K562 (cell line): Measurements from ENCODE around the gene PPP1R1C.

Experiments used
- FOXM1 ChIP-seq, 2 experiments: fragments of 450-650 bp in 1 of 2; sonication (generic) in 1 of 2; formaldehyde crosslinking in 1 of 2; IDR thresholded peaks; 2 replicates each; pipeline versions ENCODE4 v1.6.1 to v1.9.0; 2017 to 2022; ENCODE audit warnings: low read depth in 2 of 2, mild to moderate bottlenecking in 2 of 2, missing genetic modification reagents in 1 of 2, moderate library complexity in 1 of 2
- GTF2F1 ChIP-seq: IDR thresholded peaks from 2 replicates; pipeline ENCODE4 v1.6.1; 2011; ENCODE audit warnings: low read depth, low read length, improper control_type of control experiment
- KDM1A ChIP-seq, 2 experiments: fragments of 450-650 bp; IDR thresholded peaks; 2 replicates each; pipeline ENCODE4 v1.6.1; 2016; ENCODE audit warnings: mild to moderate bottlenecking in 2 of 2
- MAFK ChIP-seq: IDR thresholded peaks from 2 replicates; pipeline ENCODE4 v1.6.1; 2011; ENCODE audit warnings: low read length, improper control_type of control experiment
- MTA2 ChIP-seq: fragments of 450-650 bp; IDR thresholded peaks from 2 replicates; pipeline ENCODE4 v1.6.1; 2016; ENCODE audit warnings: low read depth
- POLR2A ChIP-seq: fragments of 450-650 bp; conservative IDR thresholded peaks from 2 replicates; pipeline ENCODE4 v1.6.1; 2016
- POLR2AphosphoS5 ChIP-seq: IDR thresholded peaks from 2 replicates; pipeline ENCODE4 v1.6.1; 2011; ENCODE audit warnings: mild to moderate bottlenecking, low read depth, low read length, moderate library complexity; ENCODE audit not compliant: control insufficient read depth, insufficient read depth
- PPARD ChIP-seq: fragments of 250-450 bp; sonication (Bioruptor Pico); IDR thresholded peaks from 2 replicates; pipeline ENCODE4 v1.8.0; 2022; ENCODE audit warnings: inconsistent platforms, mild to moderate bottlenecking, moderate library complexity
- XRCC5 ChIP-seq: fragments of 200-400 bp; formaldehyde crosslinking; IDR thresholded peaks from 2 replicates; pipeline ENCODE4 v1.6.1; 2017; ENCODE audit warnings: low read depth, mild to moderate bottlenecking, low read length
- ZNF140 ChIP-seq: fragments of 250-450 bp; sonication (Bioruptor Pico); IDR thresholded peaks from 2 replicates; pipeline ENCODE4 v1.8.0; 2021; ENCODE audit warnings: moderate library complexity, mild to moderate bottlenecking, inconsistent platforms
- ZNF217 ChIP-seq: sonication (generic); formaldehyde crosslinking; IDR thresholded peaks from 2 replicates; pipeline ENCODE4 v1.8.0; 2022; ENCODE audit warnings: mild to moderate bottlenecking, missing genetic modification reagents
- TF ChIP-seq, protein P1 (sequence below), 3 experiments: IDR thresholded peaks in 2 of 3; conservative IDR thresholded peaks in 1 of 3; 2 replicates each; pipeline ENCODE4 v1.5.1; 2011 to 2012; ENCODE audit warnings: low read length in 3 of 3, mild to moderate bottlenecking in 3 of 3, control low read depth in 2 of 3, improper control_type of control experiment in 1 of 3, inconsistent platforms in 1 of 3, low read depth in 1 of 3, mixed read lengths in 1 of 3, moderate library complexity in 1 of 3; ENCODE audit not compliant: insufficient read depth in 2 of 3
- TF ChIP-seq, protein P2 (sequence below): fragments of 250-450 bp; sonication (Bioruptor Pico); IDR thresholded peaks from 2 replicates; pipeline ENCODE4 v1.8.0; 2021; ENCODE audit warnings: borderline replicate concordance, mild to moderate bottlenecking, moderate library complexity; ENCODE audit not compliant: poor library complexity, severe bottlenecking

DNA sequence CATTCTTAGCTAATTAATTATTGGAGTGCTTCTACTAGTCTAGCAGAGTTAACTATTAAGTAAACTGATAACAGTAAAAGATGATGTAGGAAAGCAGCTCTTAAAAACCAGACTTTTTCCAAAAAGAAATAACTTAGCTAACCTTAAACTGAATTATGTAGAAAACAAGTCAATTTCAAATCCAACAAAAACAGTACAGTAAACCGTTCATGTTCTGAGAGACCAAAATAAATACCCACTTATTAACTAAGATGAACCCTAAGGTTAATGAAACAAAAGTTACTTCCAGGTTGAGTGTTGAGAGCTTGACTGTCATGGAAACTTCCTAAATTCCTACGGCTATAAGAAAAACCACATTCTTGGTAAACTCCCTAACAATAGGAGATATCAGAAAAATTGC lies 181.2 kb downstream of the PPP1R1C start:
- no peak for TF ChIP-seq POLR2A
- TF ChIP-seq POLR2AphosphoS5 = no peak
- TF ChIP-seq ZNF217 (CRISPR knock-in tag) = no peak
- no peak for TF ChIP-seq FOXM1 (IDR thresholded peaks at IDR 0.05; ENCODE audit: low read depth)
- no peak for TF ChIP-seq FOXM1 (CRISPR knock-in tag; IDR thresholded peaks at IDR 0.05; ENCODE audit: low read depth)
- TF ChIP-seq MAFK = no peak
- no peak for TF ChIP-seq GTF2F1
- no peak for TF ChIP-seq ZNF140 (CRISPR knock-in tag)
- TF ChIP-seq, protein P1, sequence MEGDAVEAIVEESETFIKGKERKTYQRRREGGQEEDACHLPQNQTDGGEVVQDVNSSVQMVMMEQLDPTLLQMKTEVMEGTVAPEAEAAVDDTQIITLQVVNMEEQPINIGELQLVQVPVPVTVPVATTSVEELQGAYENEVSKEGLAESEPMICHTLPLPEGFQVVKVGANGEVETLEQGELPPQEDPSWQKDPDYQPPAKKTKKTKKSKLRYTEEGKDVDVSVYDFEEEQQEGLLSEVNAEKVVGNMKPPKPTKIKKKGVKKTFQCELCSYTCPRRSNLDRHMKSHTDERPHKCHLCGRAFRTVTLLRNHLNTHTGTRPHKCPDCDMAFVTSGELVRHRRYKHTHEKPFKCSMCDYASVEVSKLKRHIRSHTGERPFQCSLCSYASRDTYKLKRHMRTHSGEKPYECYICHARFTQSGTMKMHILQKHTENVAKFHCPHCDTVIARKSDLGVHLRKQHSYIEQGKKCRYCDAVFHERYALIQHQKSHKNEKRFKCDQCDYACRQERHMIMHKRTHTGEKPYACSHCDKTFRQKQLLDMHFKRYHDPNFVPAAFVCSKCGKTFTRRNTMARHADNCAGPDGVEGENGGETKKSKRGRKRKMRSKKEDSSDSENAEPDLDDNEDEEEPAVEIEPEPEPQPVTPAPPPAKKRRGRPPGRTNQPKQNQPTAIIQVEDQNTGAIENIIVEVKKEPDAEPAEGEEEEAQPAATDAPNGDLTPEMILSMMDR (IDR thresholded peaks at IDR 0.05 in 2 of 3, conservative IDR thresholded peaks at IDR 0.05 in 1 of 3; ENCODE audit: insufficient read depth in 2 of 3, low read depth in 1 of 3, low read length in 3 of 3) = no peak
- TF ChIP-seq MTA2 = no peak
- TF ChIP-seq KDM1A (IDR thresholded peaks at IDR 0.05) = no peak
- TF ChIP-seq, protein P2, sequence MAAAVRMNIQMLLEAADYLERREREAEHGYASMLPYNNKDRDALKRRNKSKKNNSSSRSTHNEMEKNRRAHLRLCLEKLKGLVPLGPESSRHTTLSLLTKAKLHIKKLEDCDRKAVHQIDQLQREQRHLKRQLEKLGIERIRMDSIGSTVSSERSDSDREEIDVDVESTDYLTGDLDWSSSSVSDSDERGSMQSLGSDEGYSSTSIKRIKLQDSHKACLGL (CRISPR knock-in tag) = no peak
- no peak for TF ChIP-seq XRCC5
- TF ChIP-seq PPARD = no peak
